Liver (tissue), 9 donors: ENCODE data around the gene HILPDA. TPM values are rescaled to one million over a fixed set of nuclear protein-coding genes. Genes with fewer than 3 reads are reported as not detected.
"Not testable (repeated sequence)": the region's sequence is repeated elsewhere in the genome, so short reads cannot be mapped to it uniquely, and the experiment has no call there.

ENCODE experiments used
- DNase-seq: peaks from one replicate; pipeline ENCODE4 v3.0.0-alpha.2; 2017; ENCODE audit warnings: low spot score
- H3K27ac ChIP-seq, 2 donors: one replicate each; pipeline ENCODE4 v1.7.0; 2013; ENCODE audit warnings: inconsistent platforms in 2 of 2, low read length in 2 of 2, control low read depth in 1 of 2, low read depth in 1 of 2, mild to moderate bottlenecking in 1 of 2
- H3K27me3 ChIP-seq, 4 donors: one replicate each; pipeline versions ENCODE4 v1.6.1 to v1.7.0; 2013; ENCODE audit warnings: low read length in 3 of 4, inconsistent platforms in 1 of 4, mild to moderate bottlenecking in 1 of 4, moderate library complexity in 1 of 4; ENCODE audit not compliant: control insufficient read depth in 4 of 4, insufficient read depth in 4 of 4
- H3K36me3 ChIP-seq, 4 donors: one replicate each; pipeline versions ENCODE4 v1.6.1 to v1.7.0; 2013; ENCODE audit warnings: low read length in 3 of 4, mild to moderate bottlenecking in 3 of 4, low read depth in 1 of 4, moderate library complexity in 1 of 4; ENCODE audit not compliant: control insufficient read depth in 4 of 4, insufficient read depth in 3 of 4
- H3K4me1 ChIP-seq, 4 donors: one replicate each; pipeline versions ENCODE4 v1.6.1 to v1.7.0; 2013; ENCODE audit warnings: low read length in 3 of 4, mild to moderate bottlenecking in 3 of 4, moderate library complexity in 1 of 4; ENCODE audit not compliant: control insufficient read depth in 4 of 4, insufficient read depth in 4 of 4
- H3K4me3 ChIP-seq, 3 donors: one replicate each; pipeline versions ENCODE4 v1.6.1 to v1.7.0; 2013; ENCODE audit warnings: low read length in 3 of 3, control low read depth in 1 of 3, low read depth in 1 of 3, mild to moderate bottlenecking in 1 of 3
- H3K9ac ChIP-seq, 2 donors: one replicate each; pipeline ENCODE4 v1.7.0; 2013; ENCODE audit warnings: low read length in 2 of 2, mild to moderate bottlenecking in 2 of 2, moderate library complexity in 2 of 2, control low read depth in 1 of 2, low read depth in 1 of 2
- H3K9me3 ChIP-seq, 4 donors: one replicate each; pipeline versions ENCODE4 v1.6.1 to v1.7.0; 2013; ENCODE audit warnings: low read length in 3 of 4; ENCODE audit not compliant: control insufficient read depth in 4 of 4
- GABPA ChIP-seq, 2 donors: IDR thresholded peaks in 1 of 2; conservative IDR thresholded peaks in 1 of 2; 2 replicates each; pipeline ENCODE4 v1.6.1; 2016; ENCODE audit warnings: antibody characterized with exemption in 2 of 2, mild to moderate bottlenecking in 1 of 2, moderate library complexity in 1 of 2
- HNF4A ChIP-seq, 2 donors: conservative IDR thresholded peaks; 2 replicates each; pipeline ENCODE4 v1.6.1; 2016; ENCODE audit warnings: antibody characterized with exemption in 2 of 2, mild to moderate bottlenecking in 2 of 2
- MAX ChIP-seq: IDR thresholded peaks from 2 replicates; pipeline ENCODE4 v1.6.1; 2016; ENCODE audit warnings: antibody characterized with exemption
- RAD21 ChIP-seq, 2 donors: IDR thresholded peaks; 2 replicates each; pipeline ENCODE4 v1.6.1; 2016; ENCODE audit warnings: antibody characterized with exemption in 2 of 2, mild to moderate bottlenecking in 2 of 2
- REST ChIP-seq: IDR thresholded peaks from 2 replicates; pipeline ENCODE4 v1.6.1; 2016; ENCODE audit warnings: antibody characterized with exemption, mild to moderate bottlenecking
- RXRA ChIP-seq, 2 donors: IDR thresholded peaks; 2 replicates each; pipeline ENCODE4 v1.6.1; 2017 to 2018; ENCODE audit warnings: antibody characterized with exemption in 2 of 2, mild to moderate bottlenecking in 1 of 2
- SP1 ChIP-seq: IDR thresholded peaks from 2 replicates; pipeline ENCODE4 v1.6.1; 2018; ENCODE audit warnings: antibody characterized with exemption, mild to moderate bottlenecking
- YY1 ChIP-seq: IDR thresholded peaks from 2 replicates; pipeline ENCODE4 v1.6.1; 2016; ENCODE audit warnings: antibody characterized with exemption, mild to moderate bottlenecking
- ZBTB33 ChIP-seq: IDR thresholded peaks from 2 replicates; pipeline ENCODE4 v1.6.1; 2016; ENCODE audit warnings: antibody characterized with exemption
- WGBS: extraction: QIAGEN DNeasy Blood & Tissue Kit; methylation state at CpG from one replicate; pipeline ENCODE4 v1.1.7; 2013; 5-methylcytosine and 5-hydroxymethylcytosine counted together
- polyA plus RNA-seq, 2 donors: library from polyadenylated mRNA; stranded (reverse) in 1 of 2; unstranded in 1 of 2; fragments of 200-250 nt in 1 of 2; fragments of >200 nt in 1 of 2; fragmentation: Nextera tagmentation in 1 of 2; extraction: Ambion mirVana in 1 of 2; gene quantifications; one replicate each; pipeline versions ENCODE4 v1.2.1 to v1.2.3, GENCODE V29; 2013 to 2015
- total RNA-seq, 2 donors: library from RNA; depleted of rRNA; stranded (reverse); fragments of >200 nt; gene quantifications; one replicate each; pipeline ENCODE4 v1.2.3, GENCODE V29; 2014
- TF ChIP-seq, protein P1 (sequence below): fragments of 150-350 bp; IDR thresholded peaks from 2 replicates; pipeline ENCODE4 v1.5.1; 2017; ENCODE audit warnings: improper control_type of control experiment, low read depth, low read length; ENCODE audit not compliant: missing input control
- donor health status: healthy.
- donor health status: healthy.
- donor health status: healthy.
- donor health status: healthy.
- donor health status: healthy.

The HILPDA gene
- total and polyA plus RNA-seq, 4 donors: 3.9 to 5.6 (median 5.2) TPM

- not testable (repeated sequence) for H3K36me3 ChIP-seq, H3K9me3 ChIP-seq, H3K27me3 ChIP-seq
- Histone ChIP-seq H3K9ac (peak within 1 kb of the TSS; percentile 25 to 42), H3K4me3 (peak within 1 kb of the TSS; percentile 58 to 77 (median 73)), H3K4me1 (peaks cover 2 to 10% (median 7%) of the 10 kb centered on the region in 4 donors), H3K27ac (peak within 1 kb of the TSS; percentile 49 to 62)
- TF ChIP-seq ZBTB33: peak; percentile 98
- peak; percentile 38 for TF ChIP-seq SP1
- TF ChIP-seq RXRA (IDR thresholded peaks at IDR 0.05): peak in 1 of 2 donors; percentile 27
- TF ChIP-seq REST: peak; percentile 50
- peak; percentile 77 for TF ChIP-seq MAX
- peak; percentile 88 to 97 for TF ChIP-seq GABPA (IDR thresholded peaks at IDR 0.05 in 1 of 2, conservative IDR thresholded peaks at IDR 0.05 in 1 of 2)
- TF ChIP-seq, protein P1, sequence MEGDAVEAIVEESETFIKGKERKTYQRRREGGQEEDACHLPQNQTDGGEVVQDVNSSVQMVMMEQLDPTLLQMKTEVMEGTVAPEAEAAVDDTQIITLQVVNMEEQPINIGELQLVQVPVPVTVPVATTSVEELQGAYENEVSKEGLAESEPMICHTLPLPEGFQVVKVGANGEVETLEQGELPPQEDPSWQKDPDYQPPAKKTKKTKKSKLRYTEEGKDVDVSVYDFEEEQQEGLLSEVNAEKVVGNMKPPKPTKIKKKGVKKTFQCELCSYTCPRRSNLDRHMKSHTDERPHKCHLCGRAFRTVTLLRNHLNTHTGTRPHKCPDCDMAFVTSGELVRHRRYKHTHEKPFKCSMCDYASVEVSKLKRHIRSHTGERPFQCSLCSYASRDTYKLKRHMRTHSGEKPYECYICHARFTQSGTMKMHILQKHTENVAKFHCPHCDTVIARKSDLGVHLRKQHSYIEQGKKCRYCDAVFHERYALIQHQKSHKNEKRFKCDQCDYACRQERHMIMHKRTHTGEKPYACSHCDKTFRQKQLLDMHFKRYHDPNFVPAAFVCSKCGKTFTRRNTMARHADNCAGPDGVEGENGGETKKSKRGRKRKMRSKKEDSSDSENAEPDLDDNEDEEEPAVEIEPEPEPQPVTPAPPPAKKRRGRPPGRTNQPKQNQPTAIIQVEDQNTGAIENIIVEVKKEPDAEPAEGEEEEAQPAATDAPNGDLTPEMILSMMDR: peak; percentile 40
- peak in 1 of 2 donors; percentile 27 for TF ChIP-seq RAD21 (IDR thresholded peaks at IDR 0.05)
- peak; percentile 98 for TF ChIP-seq YY1
- peak in 1 of 2 donors; percentile 12 for TF ChIP-seq HNF4A (conservative IDR thresholded peaks at IDR 0.05)
- peak; percentile 85 for DNase-seq
- WGBS: under 1% methylated on average over 62 of the region's 62 CpGs
These were observed 21.0 kb downstream of the HILPDA start, which contains the start of gene METTL2B for GRCh38 chr7:128476402-128477335. TSS of gene METTL2B (plus strand) at chr7:128476748. CDS start at chr7:128476766, 18 bp downstream.

GRCh38 chr7:128477336-128477690 lies 21.6 kb downstream of the HILPDA start:
- WGBS: 9% methylated on average over 4 of the region's 4 CpGs
- H3K4me1 ChIP-seq: peaks cover 2 to 10% (median 7%) of the 10 kb centered on the region in 4 donors

DNA sequence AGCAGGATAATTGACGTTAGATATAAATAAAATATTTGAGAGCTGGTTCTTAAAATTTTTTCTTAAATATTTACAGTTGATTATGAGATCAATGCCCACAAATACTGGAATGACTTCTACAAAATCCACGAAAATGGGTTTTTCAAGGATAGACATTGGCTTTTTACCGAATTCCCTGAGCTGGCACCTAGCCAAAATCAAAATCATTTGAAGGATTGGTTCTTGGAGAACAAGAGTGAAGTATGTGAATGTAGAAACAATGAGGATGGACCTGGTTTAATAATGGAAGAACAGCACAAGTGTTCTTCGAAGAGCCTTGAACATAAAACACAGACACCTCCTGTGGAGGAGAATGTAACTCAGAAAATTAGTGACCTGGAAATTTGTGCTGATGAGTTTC lies 23.4 kb downstream of the HILPDA start:
- not testable (repeated sequence) for H3K27me3 ChIP-seq, H3K27ac ChIP-seq, DNase-seq, H3K9ac ChIP-seq, H3K9me3 ChIP-seq, H3K4me3 ChIP-seq
- Histone ChIP-seq H3K36me3 (peaks cover 0 to 16% (median 6%) of the 10 kb centered on the region in 4 donors), H3K4me1 (peaks cover 2 to 10% (median 7%) of the 10 kb centered on the region in 4 donors)
- WGBS: 79% methylated on average over 4 of the region's 4 CpGs

More at GRCh38 chr7:128477336-128477690, 21.6 kb downstream of the HILPDA start:
- not testable (repeated sequence) for DNase-seq, H3K27me3 ChIP-seq, H3K27ac ChIP-seq, H3K9me3 ChIP-seq
- Histone ChIP-seq H3K4me3 (peak overlapping the region; percentile 58 to 77 (median 73)), H3K36me3 (peaks cover 0 to 12% (median 3%) of the 10 kb centered on the region in 4 donors), H3K9ac (peak overlapping the region; percentile 25 to 42)

DNA sequence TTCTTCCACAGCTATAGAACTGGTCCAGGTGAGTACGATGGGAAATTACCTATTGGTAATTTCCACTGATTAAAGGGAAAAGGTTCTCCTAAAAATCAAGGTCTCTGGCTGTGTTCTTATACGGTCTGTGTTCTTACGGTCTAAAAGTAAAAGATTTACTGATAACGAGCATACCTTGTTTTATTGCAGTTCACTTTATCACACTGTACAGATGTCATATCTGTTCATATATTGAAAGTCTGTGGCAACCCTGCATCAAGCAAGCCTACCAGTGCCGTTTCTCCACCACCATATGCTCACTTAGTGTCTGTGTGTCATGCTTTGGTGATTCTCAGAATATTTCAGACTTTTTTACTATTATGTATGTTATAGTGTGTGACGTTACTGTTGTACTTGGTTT lies 32.5 kb downstream of the HILPDA start:
- H3K4me3 ChIP-seq, H3K9ac ChIP-seq, H3K27me3 ChIP-seq, H3K27ac ChIP-seq, H3K4me1 ChIP-seq, H3K36me3 ChIP-seq, H3K9me3 ChIP-seq, DNase-seq: not testable (repeated sequence)
- WGBS: 90% methylated on average over 6 of the region's 6 CpGs
